ENCODE results near the gene NR6A1.

GRCh38 chr9:124716808-124717207 lies 54.3 kb downstream of the NR6A1 start:
- no peak for TF ChIP-seq CTCF (IDR thresholded peaks at IDR 0.05; ENCODE audit: insufficient read depth, low read length, poor library complexity, severe bottlenecking)
- no peak for TF ChIP-seq EZH2phosphoT487 (conservative IDR thresholded peaks at IDR 0.05; ENCODE audit: low read length)
